ENCODE data around the gene OR10Z1. TPM values are rescaled to one million over a fixed set of nuclear protein-coding genes. Genes with fewer than 3 reads are reported as not detected.

OR10Z1 gene
- total and polyA plus RNA-seq, 2 of the 13 experiments (the other 11 are each of a cell fraction or from before 2014, with no cell fraction given) = not detected

DNA sequence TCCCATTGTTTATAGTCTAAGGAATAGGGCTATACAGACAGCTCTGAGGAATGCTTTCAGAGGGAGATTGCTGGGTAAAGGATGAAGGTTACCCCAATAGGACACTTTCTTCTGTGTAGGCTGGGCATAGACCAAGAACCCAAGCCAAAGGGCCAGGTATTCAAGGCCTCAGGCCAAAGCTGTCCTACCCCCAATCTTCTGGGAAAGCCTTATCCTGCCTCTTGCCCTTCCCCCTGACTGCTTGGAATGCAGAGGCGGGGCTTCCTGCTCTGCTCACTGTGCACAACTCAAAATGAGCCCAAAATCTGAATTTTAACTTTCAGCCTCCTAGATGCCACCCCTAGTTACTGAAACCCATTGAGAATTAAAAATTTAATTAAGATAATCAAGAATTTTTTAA lies 2.2 kb downstream of the OR10Z1 start (continued):
- TF ChIP-seq, protein P1, sequence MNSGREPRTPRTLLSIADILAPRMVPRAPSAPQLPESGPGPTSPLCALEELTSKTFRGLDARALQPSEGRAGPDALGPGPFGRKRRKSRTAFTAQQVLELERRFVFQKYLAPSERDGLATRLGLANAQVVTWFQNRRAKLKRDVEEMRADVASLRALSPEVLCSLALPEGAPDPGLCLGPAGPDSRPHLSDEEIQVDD (CRISPR knock-in tag; IDR thresholded peaks at IDR 0.05; ENCODE audit: borderline replicate concordance) = no peak
- TF ChIP-seq ZNF20 (CRISPR knock-in tag; IDR thresholded peaks at IDR 0.05) (no peak), ZNF30 (CRISPR knock-in tag; IDR thresholded peaks at IDR 0.05) (no peak), MEIS2 (CRISPR knock-in tag; IDR thresholded peaks at IDR 0.05) (no peak), SP140L (CRISPR knock-in tag; IDR thresholded peaks at IDR 0.05; ENCODE audit: borderline replicate concordance) (no peak), KLF6 (CRISPR knock-in tag; IDR thresholded peaks at IDR 0.05) (no peak), MAFK (conservative IDR thresholded peaks at IDR 0.05 in 1 of 2, IDR thresholded peaks at IDR 0.05 in 1 of 2; ENCODE audit: low read length in 2 of 2) (no peak), GATA4 (IDR thresholded peaks at IDR 0.05; ENCODE audit: borderline replicate concordance, low read depth) (no peak)
- TF ChIP-seq, protein P2, sequence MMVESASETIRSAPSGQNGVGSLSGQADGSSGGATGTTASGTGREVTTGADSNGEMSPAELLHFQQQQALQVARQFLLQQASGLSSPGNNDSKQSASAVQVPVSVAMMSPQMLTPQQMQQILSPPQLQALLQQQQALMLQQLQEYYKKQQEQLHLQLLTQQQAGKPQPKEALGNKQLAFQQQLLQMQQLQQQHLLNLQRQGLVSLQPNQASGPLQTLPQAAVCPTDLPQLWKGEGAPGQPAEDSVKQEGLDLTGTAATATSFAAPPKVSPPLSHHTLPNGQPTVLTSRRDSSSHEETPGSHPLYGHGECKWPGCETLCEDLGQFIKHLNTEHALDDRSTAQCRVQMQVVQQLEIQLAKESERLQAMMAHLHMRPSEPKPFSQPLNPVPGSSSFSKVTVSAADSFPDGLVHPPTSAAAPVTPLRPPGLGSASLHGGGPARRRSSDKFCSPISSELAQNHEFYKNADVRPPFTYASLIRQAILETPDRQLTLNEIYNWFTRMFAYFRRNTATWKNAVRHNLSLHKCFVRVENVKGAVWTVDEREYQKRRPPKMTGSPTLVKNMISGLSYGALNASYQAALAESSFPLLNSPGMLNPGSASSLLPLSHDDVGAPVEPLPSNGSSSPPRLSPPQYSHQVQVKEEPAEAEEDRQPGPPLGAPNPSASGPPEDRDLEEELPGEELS (CRISPR knock-in tag; IDR thresholded peaks at IDR 0.05) = no peak

DNA sequence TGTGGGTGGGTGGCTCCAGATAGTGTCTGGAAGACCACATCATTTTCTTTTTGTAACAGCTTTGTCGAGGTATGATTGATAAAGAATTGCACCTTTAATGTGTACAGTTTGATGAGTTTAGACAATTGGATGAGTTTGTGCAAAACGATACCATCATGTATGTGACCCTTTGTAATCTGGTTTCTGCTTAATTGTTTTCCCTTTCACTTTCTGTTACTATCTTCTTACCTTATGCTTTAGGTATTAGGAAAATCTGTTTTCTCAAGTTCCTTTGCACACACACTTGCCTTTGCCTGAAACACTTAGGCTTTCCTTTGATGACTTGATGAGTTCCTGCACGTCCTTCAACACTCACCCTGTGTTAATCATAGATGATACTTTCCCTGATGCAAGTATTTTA lies 6.8 kb downstream of the OR10Z1 start:
- in situ Hi-C loops (cut with HindIII; ENCODE audit: extremely low pct_ligation_motif_present, low pct_unique_long_range_greater_than_20kb) = no loop called here
- Histone ChIP-seq H3K4me2 (ENCODE audit: low read depth, low read length) (no peak overlapping the region), H2AFZ (ENCODE audit: low read length) (no peak overlapping the region), H3K27ac (ENCODE audit: extremely low read length, insufficient read depth, low read length) (no peak overlapping the region), H4K20me1 (ENCODE audit: insufficient read depth, low read length) (no peaks in the 10 kb centered on the region), H3K4me3 (replicated peaks in 1 of 3; ENCODE audit: insufficient read depth in 1 of 3, low read depth in 2 of 3, low read length in 3 of 3) (no peak overlapping the region), H3K9ac (ENCODE audit: insufficient read depth, low read depth, low read length) (no peak overlapping the region), H3K4me1 (ENCODE audit: insufficient read depth, low read length) (no peaks in the 10 kb centered on the region), H3K9me3 (ENCODE audit: low read length) (peaks cover 75% of the 10 kb centered on the region), H3K36me3 (replicated peaks in 1 of 2; ENCODE audit: control insufficient read depth in 1 of 2, insufficient read depth in 2 of 2, low read length in 2 of 2) (no peaks in the 10 kb centered on the region), H3K79me2 (ENCODE audit: insufficient read depth, low read length) (no peaks in the 10 kb centered on the region), H3K27me3 (ENCODE audit: control insufficient read depth in 1 of 2, insufficient read depth in 2 of 2, low read length in 2 of 2) (no peaks in the 10 kb centered on the region; a peak in 1 of 5 replicates)
- DNase-seq (ENCODE audit: low spot score) = no peak
- FAIRE-seq = no peak
- BruUV-seq (replicated peaks) = no TSS peak
- TF ChIP-seq, protein P3, sequence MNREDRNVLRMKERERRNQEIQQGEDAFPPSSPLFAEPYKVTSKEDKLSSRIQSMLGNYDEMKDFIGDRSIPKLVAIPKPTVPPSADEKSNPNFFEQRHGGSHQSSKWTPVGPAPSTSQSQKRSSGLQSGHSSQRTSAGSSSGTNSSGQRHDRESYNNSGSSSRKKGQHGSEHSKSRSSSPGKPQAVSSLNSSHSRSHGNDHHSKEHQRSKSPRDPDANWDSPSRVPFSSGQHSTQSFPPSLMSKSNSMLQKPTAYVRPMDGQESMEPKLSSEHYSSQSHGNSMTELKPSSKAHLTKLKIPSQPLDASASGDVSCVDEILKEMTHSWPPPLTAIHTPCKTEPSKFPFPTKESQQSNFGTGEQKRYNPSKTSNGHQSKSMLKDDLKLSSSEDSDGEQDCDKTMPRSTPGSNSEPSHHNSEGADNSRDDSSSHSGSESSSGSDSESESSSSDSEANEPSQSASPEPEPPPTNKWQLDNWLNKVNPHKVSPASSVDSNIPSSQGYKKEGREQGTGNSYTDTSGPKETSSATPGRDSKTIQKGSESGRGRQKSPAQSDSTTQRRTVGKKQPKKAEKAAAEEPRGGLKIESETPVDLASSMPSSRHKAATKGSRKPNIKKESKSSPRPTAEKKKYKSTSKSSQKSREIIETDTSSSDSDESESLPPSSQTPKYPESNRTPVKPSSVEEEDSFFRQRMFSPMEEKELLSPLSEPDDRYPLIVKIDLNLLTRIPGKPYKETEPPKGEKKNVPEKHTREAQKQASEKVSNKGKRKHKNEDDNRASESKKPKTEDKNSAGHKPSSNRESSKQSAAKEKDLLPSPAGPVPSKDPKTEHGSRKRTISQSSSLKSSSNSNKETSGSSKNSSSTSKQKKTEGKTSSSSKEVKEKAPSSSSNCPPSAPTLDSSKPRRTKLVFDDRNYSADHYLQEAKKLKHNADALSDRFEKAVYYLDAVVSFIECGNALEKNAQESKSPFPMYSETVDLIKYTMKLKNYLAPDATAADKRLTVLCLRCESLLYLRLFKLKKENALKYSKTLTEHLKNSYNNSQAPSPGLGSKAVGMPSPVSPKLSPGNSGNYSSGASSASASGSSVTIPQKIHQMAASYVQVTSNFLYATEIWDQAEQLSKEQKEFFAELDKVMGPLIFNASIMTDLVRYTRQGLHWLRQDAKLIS (CRISPR knock-in tag; IDR thresholded peaks at IDR 0.05) = no peak
- ChIA-PET POLR2A (no interaction called here), CTCF (ENCODE audit: low intra/inter-chr PET ratio, low total read pairs) (no interaction called here)
- WGBS (ENCODE audit: low lambda C conversion rate) = 0% methylated on average over 3 of the region's 3 CpGs
- intact Hi-C loops (cut with micrococcal nuclease; ENCODE audit: unreplicated experiment) = no loop called here
- no peak for ATAC-seq

Data from HepG2 (cell line).